Measurements from ENCODE around the gene DCST1.

DCST1 gene

GRCh38 chr1:155029513-155030242 is 3.9 kb upstream of the DCST1 start:
- TF ChIP-seq USF1 (IDR thresholded peaks at IDR 0.05) (no peak), FOXM1 (IDR thresholded peaks at IDR 0.05; ENCODE audit: borderline replicate concordance, low read depth) (no peak), TAF1 (IDR thresholded peaks at IDR 0.05; ENCODE audit: low read depth) (no peak), EP300 (IDR thresholded peaks at IDR 0.05; ENCODE audit: borderline replicate concordance) (no peak), NFIC (IDR thresholded peaks at IDR 0.05) (no peak), CREB1 (IDR thresholded peaks at IDR 0.05; ENCODE audit: low read depth) (no peak), RAD21 (IDR thresholded peaks at IDR 0.05; ENCODE audit: low read depth) (no peak), TCF12 (IDR thresholded peaks at IDR 0.05; ENCODE audit: low read depth) (no peak), EGR1 (IDR thresholded peaks at IDR 0.05) (no peak), CEBPB (IDR thresholded peaks at IDR 0.05) (no peak), TEAD4 (IDR thresholded peaks at IDR 0.05) (no peak), YY1 (IDR thresholded peaks at IDR 0.05; ENCODE audit: low read depth) (no peak), MAX (IDR thresholded peaks at IDR 0.05) (no peak), REST (IDR thresholded peaks at IDR 0.05; ENCODE audit: low read depth) (no peak), ZBTB7A (IDR thresholded peaks at IDR 0.05; ENCODE audit: low read depth) (no peak)

- TF ChIP-seq YY1 (IDR thresholded peaks at IDR 0.05; ENCODE audit: low read depth) (no peak), CEBPB (IDR thresholded peaks at IDR 0.05) (no peak), TEAD4 (IDR thresholded peaks at IDR 0.05) (no peak), TCF12 (IDR thresholded peaks at IDR 0.05; ENCODE audit: low read depth) (no peak), CREB1 (IDR thresholded peaks at IDR 0.05; ENCODE audit: low read depth) (no peak), REST (IDR thresholded peaks at IDR 0.05; ENCODE audit: low read depth) (no peak)
These were observed 3.3 kb upstream of the DCST1 start for GRCh38 chr1:155030243-155030795.

- TF ChIP-seq CEBPB (IDR thresholded peaks at IDR 0.05), result no peak
These were observed 2.7 kb upstream of the DCST1 start for GRCh38 chr1:155030899-155031298.

GRCh38 chr1:155032886-155033285 is 738 bp upstream of the DCST1 start:
- TF ChIP-seq FOXM1 (IDR thresholded peaks at IDR 0.05; ENCODE audit: borderline replicate concordance, low read depth) (no peak), CEBPB (IDR thresholded peaks at IDR 0.05) (no peak), NFIC (IDR thresholded peaks at IDR 0.05) (no peak), TCF12 (IDR thresholded peaks at IDR 0.05; ENCODE audit: low read depth) (no peak), USF1 (IDR thresholded peaks at IDR 0.05) (no peak), TEAD4 (IDR thresholded peaks at IDR 0.05) (no peak), MAX (IDR thresholded peaks at IDR 0.05) (no peak), RAD21 (IDR thresholded peaks at IDR 0.05; ENCODE audit: low read depth) (no peak), YY1 (IDR thresholded peaks at IDR 0.05; ENCODE audit: low read depth) (no peak), EGR1 (IDR thresholded peaks at IDR 0.05) (no peak), EP300 (IDR thresholded peaks at IDR 0.05; ENCODE audit: borderline replicate concordance) (no peak), REST (IDR thresholded peaks at IDR 0.05; ENCODE audit: low read depth) (no peak)

Measured in Ishikawa (cell line).